Stimulated activated CD8-positive, alpha-beta memory T cell treated with anti-CD3 and anti-CD28 coated beads, Interleukin-12 subunit alpha, Interleukin-12 subunit beta, amount 100 ng/mL, for 1 hour (primary cell): Measurements from ENCODE around the gene DOLPP1.
A peak's percentile ranks its signal among the peaks of the same experiment; 100 is the strongest.

ENCODE experiments used
- DNase-seq: peaks from one replicate; pipeline ENCODE4 v3.0.0-alpha.2; 2020; ENCODE audit warnings: low read depth

The DOLPP1 gene

GRCh38 chr9:129139233-129139992 is 58.5 kb downstream of the DOLPP1 start:
- DNase-seq = peak; percentile 66

DNA sequence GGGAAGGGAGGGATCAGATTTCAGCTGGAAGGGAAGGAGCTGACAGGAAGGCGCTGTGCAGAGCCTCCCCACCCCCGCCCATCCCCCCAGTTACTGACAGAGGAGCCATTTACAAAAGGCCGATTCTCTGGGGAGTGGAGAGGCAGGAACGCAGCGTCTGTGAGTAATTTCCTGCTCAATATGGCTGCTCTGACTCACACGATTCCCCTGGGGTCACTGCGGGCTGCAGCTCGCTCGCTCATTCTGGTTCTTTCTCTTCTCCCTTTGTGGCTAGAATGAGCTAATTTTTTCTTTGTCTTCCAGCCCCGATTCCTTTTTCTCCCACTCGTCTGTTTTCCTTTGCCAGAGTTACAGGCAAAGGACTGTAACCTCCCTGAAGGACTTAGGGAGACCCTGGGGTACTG is 59.1 kb downstream of the DOLPP1 start:
- peak; percentile 67 for DNase-seq
